Hindlimb muscle (tissue), 1 donor: Measurements from ENCODE around the gene CNPY1. TPM values are rescaled to one million over a fixed set of nuclear protein-coding genes. Genes with fewer than 3 reads are reported as not detected.

Source experiments
- DNase-seq: peaks from one replicate; pipeline ENCODE4 v3.0.0-alpha.2; 2013
- polyA plus RNA-seq: library from polyadenylated mRNA; unstranded; fragments of 120-200 nt; gene quantifications from one replicate; pipeline ENCODE4 v1.2.1, GENCODE V29; 2013; ENCODE audit not compliant: insufficient read length

The CNPY1 gene
- polyA plus RNA-seq, 1 donor: not detected

GRCh38 chr7:155509725-155510551 is 36.4 kb downstream of the CNPY1 start:
- DNase-seq: no peak

DNA sequence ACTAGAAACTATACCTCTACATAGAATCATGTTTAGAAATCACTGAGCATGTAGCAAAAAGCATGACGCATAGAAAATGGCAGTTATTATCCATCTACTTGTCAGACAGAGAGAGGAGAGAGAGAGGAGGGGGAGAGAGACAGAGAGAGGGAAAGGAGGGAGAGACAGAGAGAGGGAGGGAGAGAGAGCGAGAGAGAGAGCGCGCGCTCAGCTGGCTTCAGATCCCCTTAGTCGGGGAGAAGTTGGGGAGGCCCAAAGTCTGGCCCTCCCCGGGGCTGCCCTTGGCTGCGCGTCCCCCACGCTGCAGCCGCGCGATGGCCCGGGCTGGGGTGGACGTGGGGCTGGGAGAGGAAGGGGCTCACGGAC is 37.0 kb downstream of the CNPY1 start:
- no peak for DNase-seq

DNA sequence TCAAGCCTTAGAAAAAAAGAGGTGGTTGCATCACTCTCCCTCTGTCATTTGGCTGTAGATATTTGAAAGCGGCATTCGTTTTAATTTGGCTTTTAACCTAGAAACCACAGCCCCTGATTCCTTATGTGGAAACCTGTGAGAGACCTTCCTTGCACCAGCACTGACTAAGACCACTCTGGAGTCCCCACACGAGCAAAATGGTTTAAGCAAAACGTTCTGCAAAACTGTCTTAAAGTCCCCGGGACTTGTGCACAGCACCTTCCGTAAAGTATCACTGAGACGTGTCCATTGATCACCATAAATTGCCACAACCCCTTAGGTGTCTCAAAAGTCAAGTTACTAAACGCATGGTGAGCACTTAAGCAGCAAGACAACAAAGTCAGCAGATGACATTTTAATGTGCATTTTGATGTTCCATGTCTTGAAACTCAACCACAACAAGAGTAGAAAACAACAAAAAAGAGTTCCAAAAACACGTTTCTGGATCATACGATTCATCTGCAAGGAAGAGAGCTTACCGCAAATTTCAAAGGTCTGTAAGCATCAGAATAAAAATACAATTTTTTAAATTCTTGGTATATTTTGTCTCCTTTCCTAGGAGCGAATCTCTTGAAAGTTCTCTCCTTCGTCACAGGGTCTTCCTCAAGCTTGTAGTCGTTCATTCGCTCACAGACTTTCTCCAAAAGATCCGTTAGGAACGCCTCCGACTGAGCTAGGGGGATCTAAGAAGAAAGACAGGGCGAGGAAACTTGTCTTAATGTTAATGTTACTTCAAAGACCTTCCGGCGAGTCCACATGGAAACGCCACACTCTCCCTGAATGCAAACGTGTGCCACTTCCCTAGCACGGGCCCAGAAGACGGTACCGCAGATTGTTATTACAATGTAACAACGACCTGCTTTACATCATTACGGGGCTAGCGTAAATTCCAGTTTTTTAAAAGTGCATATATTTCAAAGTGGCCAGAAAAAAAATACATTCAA is 37.7 kb downstream of the CNPY1 start:
- no peak for DNase-seq

DNA sequence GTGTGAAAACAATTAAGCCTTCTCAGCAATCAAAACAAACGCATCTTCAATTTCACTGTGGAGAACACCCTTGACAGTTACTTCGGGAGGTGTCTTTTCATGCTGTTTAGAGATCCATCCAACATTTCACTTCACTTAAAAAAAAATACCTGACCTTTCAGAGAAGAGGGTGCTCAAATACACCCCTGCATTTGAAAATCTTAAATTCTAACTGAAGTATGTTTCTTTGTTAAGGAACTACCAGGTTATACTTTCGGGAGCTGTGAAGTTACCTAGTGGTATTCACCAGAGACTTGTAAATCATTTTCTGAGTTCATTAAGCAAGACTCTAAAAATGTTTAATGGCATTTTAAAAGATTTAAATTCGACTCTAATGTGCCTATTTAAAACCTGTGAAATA is 38.8 kb downstream of the CNPY1 start:
- DNase-seq: no peak

GRCh38 chr7:155506854-155507337 is 39.5 kb downstream of the CNPY1 start:
- no peak for DNase-seq

GRCh38 chr7:155505422-155505793 is 41.0 kb downstream of the CNPY1 start:
- DNase-seq: no peak

GRCh38 chr7:155497149-155497901 is 49.0 kb downstream of the CNPY1 start:
- no peak for DNase-seq

GRCh38 chr7:155496267-155497005 is 49.9 kb downstream of the CNPY1 start:
- no peak for DNase-seq

DNA sequence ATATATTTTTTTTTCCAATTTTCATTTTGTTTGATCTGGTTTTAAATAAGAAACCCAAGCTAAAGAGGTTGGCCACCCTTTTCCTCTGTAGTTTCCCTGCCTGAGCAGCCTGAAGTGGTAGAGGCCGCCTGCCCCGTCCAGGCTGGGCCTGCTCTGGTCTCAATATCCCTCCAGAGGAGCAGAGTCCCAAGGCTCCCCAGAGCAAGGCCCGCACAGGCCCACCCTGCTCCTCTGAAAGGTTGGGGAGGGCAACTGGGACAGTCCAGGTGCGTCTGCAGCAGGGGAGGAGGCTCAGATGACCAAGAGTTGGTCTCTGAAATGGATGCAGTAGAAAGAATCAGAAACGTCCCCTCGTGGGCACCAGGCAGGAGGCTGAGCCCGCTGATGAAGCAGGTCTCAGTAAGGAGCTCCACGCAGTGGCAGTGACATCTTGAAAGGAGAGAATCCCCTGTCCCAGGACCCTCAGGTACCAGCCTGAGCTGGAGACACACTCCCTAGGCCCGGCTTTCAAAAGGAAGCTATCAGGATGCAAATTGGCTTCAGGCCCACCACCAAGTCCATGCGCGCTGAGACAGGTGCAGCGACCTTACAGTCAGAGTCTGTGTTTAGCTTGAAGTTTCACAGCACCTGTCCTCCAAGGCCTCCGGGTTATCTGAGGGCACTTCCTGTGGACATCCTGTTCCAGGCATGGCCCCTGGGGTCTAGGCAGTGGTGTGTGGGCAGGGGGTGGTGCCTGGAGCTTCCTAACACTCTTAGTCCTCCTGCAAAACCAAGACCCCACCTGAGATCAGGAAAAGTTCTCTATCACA is 50.7 kb downstream of the CNPY1 start:
- DNase-seq: no peak

GRCh38 chr7:155494551-155494950 is 51.8 kb downstream of the CNPY1 start:
- DNase-seq: no peak

GRCh38 chr7:155493744-155494538 is 52.4 kb downstream of the CNPY1 start:
- DNase-seq: no peak

- DNase-seq: no peak
Measured at GRCh38 chr7:155491812-155492211, 54.5 kb downstream of the CNPY1 start.

DNA sequence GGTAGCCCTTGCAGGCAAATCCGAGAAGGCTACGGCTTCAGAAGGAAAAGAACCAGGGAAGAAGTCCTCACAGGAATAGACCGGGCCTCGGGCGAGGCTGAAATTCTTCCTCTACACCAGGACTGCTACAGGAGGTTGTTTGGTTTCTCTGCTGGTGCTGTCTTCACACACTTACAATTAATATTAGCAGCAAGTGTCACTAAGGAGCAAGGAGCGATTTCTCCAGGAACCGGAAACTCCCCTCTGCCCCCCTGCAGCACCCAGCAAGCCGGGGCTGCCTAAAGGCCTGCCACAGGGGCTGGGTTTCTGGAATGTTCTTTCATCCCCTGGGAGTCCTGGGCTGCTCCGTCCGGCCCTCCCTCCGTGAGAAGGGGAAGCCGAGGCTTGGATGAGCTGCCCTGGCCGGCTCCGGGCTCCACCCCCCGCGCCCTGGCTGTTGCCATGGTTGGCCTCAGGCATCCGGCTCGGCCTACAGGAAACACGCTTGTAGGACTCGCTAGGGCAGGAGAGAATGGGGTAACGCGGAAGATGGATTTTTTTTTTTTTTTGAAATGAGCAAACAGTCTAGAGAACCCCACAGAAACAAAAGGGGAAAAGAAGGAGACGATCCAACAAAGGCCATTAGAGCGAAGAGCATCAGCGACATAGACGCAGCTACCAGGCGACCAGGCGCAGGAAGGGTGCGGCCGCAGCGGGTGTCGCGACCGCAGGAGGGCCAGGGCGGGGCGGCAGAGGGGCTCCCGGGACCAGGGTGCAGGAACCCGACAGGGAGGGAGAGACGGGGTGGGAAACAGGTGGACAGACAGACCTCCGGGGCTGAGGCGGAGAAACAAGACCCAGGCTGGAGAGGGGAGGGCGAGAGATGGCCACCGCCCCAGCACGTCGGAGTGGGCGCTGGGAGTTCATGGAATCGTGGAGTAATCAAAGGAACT is 55.4 kb downstream of the CNPY1 start:
- no peak for DNase-seq

GRCh38 chr7:155489862-155490696 is 56.3 kb downstream of the CNPY1 start:
- no peak for DNase-seq

DNA sequence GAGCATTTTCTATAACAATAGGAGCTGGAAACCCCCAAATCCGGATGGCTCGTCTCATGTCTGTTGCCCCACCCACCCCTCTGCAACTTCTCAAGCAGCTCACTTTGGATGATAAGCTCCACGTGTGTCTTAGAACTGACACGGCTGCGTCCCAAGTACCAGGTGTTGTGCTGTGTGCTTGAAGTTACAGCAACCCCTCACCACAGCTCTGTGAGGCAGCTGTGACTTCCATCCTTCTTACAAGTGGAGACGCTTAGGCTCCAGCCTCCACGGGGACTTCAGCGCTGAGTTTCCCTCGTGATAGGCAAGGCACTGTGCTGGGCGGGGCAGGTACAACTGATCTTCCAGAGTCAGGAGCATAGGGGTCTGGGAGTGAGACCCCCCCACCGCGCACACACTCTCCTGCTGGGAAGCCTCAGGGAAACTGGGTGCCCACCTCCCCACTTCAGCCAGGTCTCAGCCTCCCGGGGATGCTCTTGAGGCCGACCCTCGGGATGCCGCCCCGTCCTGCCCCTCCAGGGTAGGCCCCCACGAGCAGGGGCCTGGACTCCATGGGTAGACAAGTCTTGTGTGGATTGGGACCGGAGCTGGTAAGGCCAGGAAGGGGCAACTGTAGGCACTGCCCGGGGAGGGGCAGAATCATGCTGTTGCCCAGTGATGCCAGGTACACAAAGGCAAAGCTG is 57.1 kb downstream of the CNPY1 start:
- DNase-seq: no peak

DNA sequence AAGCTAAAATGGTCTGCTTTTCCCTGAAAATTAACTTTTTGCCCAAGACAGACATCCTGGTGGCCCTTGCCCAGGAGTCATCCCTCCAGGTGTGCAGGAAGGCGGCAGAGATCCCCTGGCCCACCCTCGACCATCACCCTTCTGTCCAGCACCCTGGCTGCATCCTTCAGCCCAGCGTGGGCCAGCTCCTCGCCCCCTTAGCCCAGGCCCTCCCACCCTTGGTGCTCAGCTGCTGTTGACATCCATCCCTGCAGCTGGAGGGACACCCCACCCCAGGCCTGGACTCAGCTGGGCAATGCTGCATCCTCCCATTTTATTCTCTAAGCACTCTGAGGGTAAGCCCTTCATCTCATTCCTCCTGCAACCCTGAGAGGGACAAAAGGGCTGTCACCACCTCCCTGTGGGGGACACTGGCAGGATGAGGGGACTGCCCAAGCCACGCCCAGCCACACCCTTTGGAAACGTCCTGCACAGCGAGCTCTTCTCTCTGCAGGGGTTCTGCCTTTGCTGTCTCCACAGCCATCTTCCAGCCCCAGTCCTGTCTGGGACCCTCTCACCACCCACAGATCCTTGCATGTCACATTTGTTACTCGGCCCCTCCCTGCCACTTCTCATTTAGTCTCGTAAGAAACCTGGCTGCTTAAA is 57.8 kb downstream of the CNPY1 start:
- no peak for DNase-seq
